ENCODE results near the gene CDK2AP2.

The CDK2AP2 gene

GRCh38 chr11:67538306-67538705 is 30.3 kb upstream of the CDK2AP2 start:
- Histone ChIP-seq H3K9me2 (replicated peaks; ENCODE audit: control insufficient read depth, low read length) (no peaks in the 10 kb centered on the region), H3K4me3 (ENCODE audit: low read length) (no peak overlapping the region), H3K9me3 (ENCODE audit: control insufficient read depth, insufficient read depth, low read length) (peaks cover 20% of the 10 kb centered on the region), H3F3A (ENCODE audit: control insufficient read depth, insufficient read depth) (no peaks in the 10 kb centered on the region), H3K4me1 (ENCODE audit: control insufficient read depth, low read length) (no peaks in the 10 kb centered on the region), H3K79me2 (ENCODE audit: control insufficient read depth, low read length) (no peaks in the 10 kb centered on the region), H3K27me3 (ENCODE audit: control insufficient read depth, low read length) (no peaks in the 10 kb centered on the region; the same call in 1 of the 2 replicates), H3K4me2 (ENCODE audit: low read length) (no peak overlapping the region), H3K27ac (ENCODE audit: low read depth, low read length) (no peak overlapping the region), H3K36me3 (ENCODE audit: control insufficient read depth, low read length) (no peaks in the 10 kb centered on the region), H4K20me1 (ENCODE audit: control insufficient read depth, insufficient read depth, low read depth, low read length) (no peaks in the 10 kb centered on the region)
- TF ChIP-seq, protein P1, sequence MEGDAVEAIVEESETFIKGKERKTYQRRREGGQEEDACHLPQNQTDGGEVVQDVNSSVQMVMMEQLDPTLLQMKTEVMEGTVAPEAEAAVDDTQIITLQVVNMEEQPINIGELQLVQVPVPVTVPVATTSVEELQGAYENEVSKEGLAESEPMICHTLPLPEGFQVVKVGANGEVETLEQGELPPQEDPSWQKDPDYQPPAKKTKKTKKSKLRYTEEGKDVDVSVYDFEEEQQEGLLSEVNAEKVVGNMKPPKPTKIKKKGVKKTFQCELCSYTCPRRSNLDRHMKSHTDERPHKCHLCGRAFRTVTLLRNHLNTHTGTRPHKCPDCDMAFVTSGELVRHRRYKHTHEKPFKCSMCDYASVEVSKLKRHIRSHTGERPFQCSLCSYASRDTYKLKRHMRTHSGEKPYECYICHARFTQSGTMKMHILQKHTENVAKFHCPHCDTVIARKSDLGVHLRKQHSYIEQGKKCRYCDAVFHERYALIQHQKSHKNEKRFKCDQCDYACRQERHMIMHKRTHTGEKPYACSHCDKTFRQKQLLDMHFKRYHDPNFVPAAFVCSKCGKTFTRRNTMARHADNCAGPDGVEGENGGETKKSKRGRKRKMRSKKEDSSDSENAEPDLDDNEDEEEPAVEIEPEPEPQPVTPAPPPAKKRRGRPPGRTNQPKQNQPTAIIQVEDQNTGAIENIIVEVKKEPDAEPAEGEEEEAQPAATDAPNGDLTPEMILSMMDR (IDR thresholded peaks at IDR 0.05; ENCODE audit: low read depth, low read length, poor library complexity, severe bottlenecking): no peak
- no peak for TF ChIP-seq EZH2phosphoT487 (IDR thresholded peaks at IDR 0.05; ENCODE audit: borderline replicate concordance, low read length)

- no peaks in the 10 kb centered on the region for H3K9me2 ChIP-seq (replicated peaks; ENCODE audit: control insufficient read depth, low read length)
- H3K4me3 ChIP-seq (ENCODE audit: low read length): no peak overlapping the region
- no peak overlapping the region for H3K4me2 ChIP-seq (ENCODE audit: low read length)
- no peak for TF ChIP-seq EZH2phosphoT487 (IDR thresholded peaks at IDR 0.05; ENCODE audit: borderline replicate concordance, low read length)
- TF ChIP-seq, protein P1 (IDR thresholded peaks at IDR 0.05; ENCODE audit: low read depth, low read length, poor library complexity, severe bottlenecking): no peak
- no peak overlapping the region for H3K27ac ChIP-seq (ENCODE audit: low read depth, low read length)
- no peaks in the 10 kb centered on the region for H3K79me2 ChIP-seq (ENCODE audit: control insufficient read depth, low read length)
- peaks cover 2% of the 10 kb centered on the region; the same call in 1 of the 2 replicates for H3K27me3 ChIP-seq (ENCODE audit: control insufficient read depth, low read length)
- no peaks in the 10 kb centered on the region for H3F3A ChIP-seq (ENCODE audit: control insufficient read depth, insufficient read depth)
- no peaks in the 10 kb centered on the region for H3K36me3 ChIP-seq (ENCODE audit: control insufficient read depth, low read length)
- peaks cover 28% of the 10 kb centered on the region for H3K9me3 ChIP-seq (ENCODE audit: control insufficient read depth, insufficient read depth, low read length)
- H3K4me1 ChIP-seq (ENCODE audit: control insufficient read depth, low read length): no peaks in the 10 kb centered on the region
- no peaks in the 10 kb centered on the region for H4K20me1 ChIP-seq (ENCODE audit: control insufficient read depth, insufficient read depth, low read depth, low read length)
Measured at GRCh38 chr11:67535561-67535960, 27.6 kb upstream of the CDK2AP2 start.

- Histone ChIP-seq H3K27ac (ENCODE audit: low read depth, low read length) (no peak overlapping the region), H3K79me2 (ENCODE audit: control insufficient read depth, low read length) (no peaks in the 10 kb centered on the region), H3K4me1 (ENCODE audit: control insufficient read depth, low read length) (no peaks in the 10 kb centered on the region), H3K9me3 (ENCODE audit: control insufficient read depth, insufficient read depth, low read length) (peaks cover 28% of the 10 kb centered on the region), H3K9me2 (replicated peaks; ENCODE audit: control insufficient read depth, low read length) (no peaks in the 10 kb centered on the region), H3K27me3 (ENCODE audit: control insufficient read depth, low read length) (peaks cover 14% of the 10 kb centered on the region), H3K4me3 (ENCODE audit: low read length) (no peak overlapping the region), H4K20me1 (ENCODE audit: control insufficient read depth, insufficient read depth, low read depth, low read length) (no peaks in the 10 kb centered on the region), H3K4me2 (ENCODE audit: low read length) (no peak overlapping the region), H3F3A (ENCODE audit: control insufficient read depth, insufficient read depth) (no peaks in the 10 kb centered on the region), H3K36me3 (ENCODE audit: control insufficient read depth, low read length) (no peaks in the 10 kb centered on the region)
- TF ChIP-seq EZH2phosphoT487 (IDR thresholded peaks at IDR 0.05; ENCODE audit: borderline replicate concordance, low read length): no peak
- TF ChIP-seq, protein P1 (IDR thresholded peaks at IDR 0.05; ENCODE audit: low read depth, low read length, poor library complexity, severe bottlenecking): no peak
Measured at GRCh38 chr11:67534070-67534679, 26.2 kb upstream of the CDK2AP2 start.
